ENCODE measurements around the gene GPC2.

Gene GPC2

GRCh38 chr7:100137851-100138760 is 39.1 kb downstream of the GPC2 start:
- no peak for TF ChIP-seq CEBPB (IDR thresholded peaks at IDR 0.05)

GRCh38 chr7:100132697-100133151 is 44.5 kb downstream of the GPC2 start:
- TF ChIP-seq YY1 (IDR thresholded peaks at IDR 0.05; ENCODE audit: low read depth) (no peak), USF1 (IDR thresholded peaks at IDR 0.05) (no peak), CREB1 (IDR thresholded peaks at IDR 0.05; ENCODE audit: low read depth) (no peak), NFIC (IDR thresholded peaks at IDR 0.05) (no peak), TAF1 (IDR thresholded peaks at IDR 0.05; ENCODE audit: low read depth) (no peak), MAX (IDR thresholded peaks at IDR 0.05) (no peak), RAD21 (IDR thresholded peaks at IDR 0.05; ENCODE audit: low read depth) (peak; percentile 89)

GRCh38 chr7:100132126-100132525 is 45.1 kb downstream of the GPC2 start:
- no peak for TF ChIP-seq CREB1 (IDR thresholded peaks at IDR 0.05; ENCODE audit: low read depth)
- no peak for TF ChIP-seq YY1 (IDR thresholded peaks at IDR 0.05; ENCODE audit: low read depth)
- TF ChIP-seq RAD21 (IDR thresholded peaks at IDR 0.05; ENCODE audit: low read depth): no peak
- no peak for TF ChIP-seq MAX (IDR thresholded peaks at IDR 0.05)
- TF ChIP-seq NFIC (IDR thresholded peaks at IDR 0.05): no peak
- no peak for TF ChIP-seq EP300 (IDR thresholded peaks at IDR 0.05; ENCODE audit: borderline replicate concordance)
- TF ChIP-seq TAF1 (IDR thresholded peaks at IDR 0.05; ENCODE audit: low read depth): no peak
- TF ChIP-seq CEBPB (IDR thresholded peaks at IDR 0.05): no peak
- no peak for TF ChIP-seq TCF12 (IDR thresholded peaks at IDR 0.05; ENCODE audit: low read depth)
- no peak for TF ChIP-seq TEAD4 (IDR thresholded peaks at IDR 0.05)
- TF ChIP-seq ZBTB7A (IDR thresholded peaks at IDR 0.05; ENCODE audit: low read depth): no peak
- no peak for TF ChIP-seq EGR1 (IDR thresholded peaks at IDR 0.05)
- no peak for TF ChIP-seq FOXM1 (IDR thresholded peaks at IDR 0.05; ENCODE audit: borderline replicate concordance, low read depth)
- TF ChIP-seq REST (IDR thresholded peaks at IDR 0.05; ENCODE audit: low read depth): no peak
- TF ChIP-seq USF1 (IDR thresholded peaks at IDR 0.05): no peak

- TF ChIP-seq FOXM1 (IDR thresholded peaks at IDR 0.05; ENCODE audit: borderline replicate concordance, low read depth) (no peak), ZBTB7A (IDR thresholded peaks at IDR 0.05; ENCODE audit: low read depth) (no peak), TEAD4 (IDR thresholded peaks at IDR 0.05) (no peak), RAD21 (IDR thresholded peaks at IDR 0.05; ENCODE audit: low read depth) (peak; percentile 66)
Measured at GRCh38 chr7:100130608-100131453, 46.4 kb downstream of the GPC2 start.

GRCh38 chr7:100128637-100128963 is 48.6 kb downstream of the GPC2 start:
- TF ChIP-seq EP300 (IDR thresholded peaks at IDR 0.05; ENCODE audit: borderline replicate concordance): no peak
- no peak for TF ChIP-seq EGR1 (IDR thresholded peaks at IDR 0.05)
- no peak for TF ChIP-seq ZBTB7A (IDR thresholded peaks at IDR 0.05; ENCODE audit: low read depth)
- TF ChIP-seq USF1 (IDR thresholded peaks at IDR 0.05): no peak
- TF ChIP-seq CEBPB (IDR thresholded peaks at IDR 0.05): no peak
- no peak for TF ChIP-seq RAD21 (IDR thresholded peaks at IDR 0.05; ENCODE audit: low read depth)
- TF ChIP-seq YY1 (IDR thresholded peaks at IDR 0.05; ENCODE audit: low read depth): no peak
- TF ChIP-seq FOXM1 (IDR thresholded peaks at IDR 0.05; ENCODE audit: borderline replicate concordance, low read depth): no peak
- no peak for TF ChIP-seq NFIC (IDR thresholded peaks at IDR 0.05)
- TF ChIP-seq TEAD4 (IDR thresholded peaks at IDR 0.05): no peak
- no peak for TF ChIP-seq REST (IDR thresholded peaks at IDR 0.05; ENCODE audit: low read depth)

Data from Ishikawa (cell line).